ENCODE results near the gene GSTM4. TPM values are rescaled to one million over a fixed set of nuclear protein-coding genes. Genes with fewer than 3 reads are reported as not detected.
"Not testable (repeated sequence)": the region's sequence is repeated elsewhere in the genome, so short reads cannot be mapped to it uniquely, and the experiment has no call there.

The GSTM4 gene
- total RNA-seq, 1 donor from 2014 or later = 12.7 TPM

GRCh38 chr1:109664671-109665070 is 8.8 kb downstream of the GSTM4 start:
- Histone ChIP-seq H3K27me3 (ENCODE audit: control insufficient read depth, insufficient read depth, low read length) (no peaks in the 10 kb centered on the region), H3K36me3 (ENCODE audit: control insufficient read depth, insufficient read depth, low read length) (no peaks in the 10 kb centered on the region), H3K4me3 (ENCODE audit: low read depth, low read length) (no peak overlapping the region)
- DNase-seq (ENCODE audit: low read depth) = no peak
- TF ChIP-seq CTCF (IDR thresholded peaks at IDR 0.05; ENCODE audit: insufficient read depth, low read length, poor library complexity, severe bottlenecking) = no peak

- Histone ChIP-seq H3K36me3 (ENCODE audit: control insufficient read depth, insufficient read depth, low read length) (no peaks in the 10 kb centered on the region), H3K4me3 (ENCODE audit: low read depth, low read length) (peak within 1 kb of the TSS; percentile 44), H3K27me3 (ENCODE audit: control insufficient read depth, insufficient read depth, low read length) (no peaks in the 10 kb centered on the region)
- DNase-seq (ENCODE audit: low read depth) = peak; percentile 35
- TF ChIP-seq CTCF (IDR thresholded peaks at IDR 0.05; ENCODE audit: insufficient read depth, low read length, poor library complexity, severe bottlenecking) = no peak
Observed at GRCh38 chr1:109667452-109668122, 11.7 kb downstream of the GSTM4 start, which contains the start of gene GSTM2. Gene GSTM2, plus strand, starts transcription at chr1:109668057. Its CDS starts 59 bp downstream, at chr1:109668116.

GRCh38 chr1:109668123-109668775 is 12.3 kb downstream of the GSTM4 start:
- TF ChIP-seq CTCF (IDR thresholded peaks at IDR 0.05; ENCODE audit: insufficient read depth, low read length, poor library complexity, severe bottlenecking) = no peak
- peak overlapping the region; percentile 44 for H3K4me3 ChIP-seq (ENCODE audit: low read depth, low read length)
- H3K27me3 ChIP-seq (ENCODE audit: control insufficient read depth, insufficient read depth, low read length) = no peaks in the 10 kb centered on the region
- no peak for DNase-seq (ENCODE audit: low read depth)
- H3K36me3 ChIP-seq (ENCODE audit: control insufficient read depth, insufficient read depth, low read length) = no peaks in the 10 kb centered on the region

GRCh38 chr1:109669246-109669948 is 13.5 kb downstream of the GSTM4 start:
- TF ChIP-seq CTCF (IDR thresholded peaks at IDR 0.05; ENCODE audit: insufficient read depth, low read length, poor library complexity, severe bottlenecking) = no peak
- Histone ChIP-seq H3K36me3 (ENCODE audit: control insufficient read depth, insufficient read depth, low read length) (no peaks in the 10 kb centered on the region), H3K4me3 (ENCODE audit: low read depth, low read length) (no peak overlapping the region), H3K27me3 (ENCODE audit: control insufficient read depth, insufficient read depth, low read length) (no peaks in the 10 kb centered on the region)
- no peak for DNase-seq (ENCODE audit: low read depth)

GRCh38 chr1:109669949-109670302 is 14.0 kb downstream of the GSTM4 start:
- not testable (repeated sequence) for H3K36me3 ChIP-seq (ENCODE audit: control insufficient read depth, insufficient read depth, low read length); DNase-seq (ENCODE audit: low read depth); H3K27me3 ChIP-seq (ENCODE audit: control insufficient read depth, insufficient read depth, low read length); H3K4me3 ChIP-seq (ENCODE audit: low read depth, low read length)

- H3K4me3 ChIP-seq (ENCODE audit: low read depth, low read length) = no peak overlapping the region
- TF ChIP-seq CTCF (IDR thresholded peaks at IDR 0.05; ENCODE audit: insufficient read depth, low read length, poor library complexity, severe bottlenecking) = no peak
- no peaks in the 10 kb centered on the region for H3K36me3 ChIP-seq (ENCODE audit: control insufficient read depth, insufficient read depth, low read length)
- no peaks in the 10 kb centered on the region for H3K27me3 ChIP-seq (ENCODE audit: control insufficient read depth, insufficient read depth, low read length)
- DNase-seq (ENCODE audit: low read depth) = no peak
Observed at GRCh38 chr1:109671067-109671466, 15.2 kb downstream of the GSTM4 start.

GRCh38 chr1:109673861-109674260 is 18.0 kb downstream of the GSTM4 start:
- DNase-seq (ENCODE audit: low read depth); H3K36me3 ChIP-seq (ENCODE audit: control insufficient read depth, insufficient read depth, low read length); H3K4me3 ChIP-seq (ENCODE audit: low read depth, low read length); H3K27me3 ChIP-seq (ENCODE audit: control insufficient read depth, insufficient read depth, low read length): not testable (repeated sequence)

GRCh38 chr1:109676683-109677381 is 20.9 kb downstream of the GSTM4 start:
- H3K4me3 ChIP-seq (ENCODE audit: low read depth, low read length); H3K27me3 ChIP-seq (ENCODE audit: control insufficient read depth, insufficient read depth, low read length); DNase-seq (ENCODE audit: low read depth); H3K36me3 ChIP-seq (ENCODE audit: control insufficient read depth, insufficient read depth, low read length): not testable (repeated sequence)
